NCI-H82 (cell line): Measurements from ENCODE around the gene GATM.
"Not testable (repeated sequence)": the region's sequence is repeated elsewhere in the genome, so short reads cannot be mapped to it uniquely, and the experiment has no call there.

Experiments used
- DNase-seq: peaks from one replicate; lab custom pipeline; 2025; lab: John Stamatoyannopoulos, UW

The GATM gene

DNA sequence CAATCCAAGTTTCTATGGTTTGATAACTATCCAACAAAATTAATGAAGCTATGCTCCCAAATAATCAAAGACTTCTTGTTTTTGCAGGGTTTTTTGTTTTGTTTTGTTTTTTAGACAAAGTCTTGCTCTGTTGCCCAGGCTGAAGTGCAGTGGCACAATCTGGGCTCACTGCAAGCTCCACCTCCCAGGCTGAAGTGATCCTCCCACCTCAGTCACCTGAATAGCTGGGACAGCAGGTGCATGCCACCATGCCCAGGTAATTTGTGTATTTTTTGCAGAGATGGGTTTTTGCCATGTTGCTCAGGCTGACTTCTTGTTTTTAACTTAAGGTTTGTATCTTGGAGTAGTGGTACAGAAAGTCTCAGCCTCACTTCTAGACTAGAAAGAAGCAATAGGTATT lies 11.0 kb upstream of the GATM start:
- no peak for DNase-seq

DNA sequence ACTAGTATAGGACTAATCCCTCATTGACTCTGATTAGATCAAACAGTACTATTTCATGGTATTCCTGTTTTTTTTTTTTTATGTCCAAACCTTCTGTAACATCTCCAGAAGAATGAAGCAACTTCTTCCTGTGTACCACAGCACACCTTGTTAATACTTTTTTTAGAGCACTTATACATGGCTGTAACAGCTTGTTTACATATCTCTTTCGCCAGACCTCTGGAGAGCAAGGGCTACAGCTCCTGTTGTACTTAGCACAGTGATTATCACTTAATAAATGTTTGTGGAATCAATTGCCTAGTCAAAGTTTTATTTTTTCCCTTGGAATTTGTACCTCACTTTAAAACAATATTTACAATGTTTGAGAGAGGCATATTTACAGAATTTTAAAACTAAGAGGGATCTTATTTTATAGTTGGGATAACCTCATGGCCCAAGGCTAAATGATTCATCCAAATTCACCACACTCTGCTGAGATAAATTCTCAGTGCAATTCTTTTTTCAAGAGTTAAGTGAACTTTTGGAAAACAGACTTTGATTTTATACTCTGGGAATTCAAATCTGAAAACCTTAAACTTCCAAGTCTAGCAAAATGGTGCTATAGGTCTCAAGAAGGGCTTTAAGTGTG lies 9.2 kb upstream of the GATM start:
- no peak for DNase-seq

DNA sequence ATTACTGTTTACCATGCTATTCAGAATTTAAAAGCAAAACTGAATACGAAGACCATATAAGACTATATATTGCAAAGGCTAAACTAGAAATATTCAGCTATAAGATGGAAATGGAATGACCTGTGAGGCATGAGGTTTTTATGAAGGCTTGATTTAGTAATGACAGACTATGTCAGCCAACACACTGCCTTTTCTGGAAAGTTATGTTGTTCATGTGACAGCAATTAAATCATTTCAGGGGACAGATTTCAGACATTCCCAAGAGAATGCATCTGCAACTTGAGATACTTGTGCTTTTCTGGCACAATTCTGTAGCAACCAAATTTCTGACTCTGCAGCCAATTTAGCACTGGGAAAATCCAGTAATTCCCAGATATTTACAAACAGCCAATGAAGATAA lies 8.6 kb upstream of the GATM start:
- no peak for DNase-seq

DNA sequence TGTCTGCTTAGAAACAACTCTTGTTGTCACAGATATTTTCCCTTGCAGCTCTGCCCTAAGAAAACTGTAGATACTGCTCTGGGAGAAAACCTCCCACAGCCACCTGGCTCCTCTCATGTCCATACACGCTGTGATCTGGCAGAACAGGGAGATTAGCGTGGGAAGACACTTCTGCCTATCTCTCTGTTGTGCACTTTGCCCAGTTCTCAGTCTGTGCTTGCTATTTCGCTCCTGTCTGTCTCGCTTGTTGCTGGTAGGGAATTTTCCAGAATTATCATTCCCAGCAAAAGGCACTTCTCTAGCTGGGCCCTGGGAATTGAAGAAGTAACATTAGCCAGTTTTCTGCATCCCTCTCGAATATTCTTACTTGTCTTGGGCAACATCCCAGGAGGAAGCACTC lies 8.1 kb upstream of the GATM start:
- DNase-seq = peak; percentile 31

DNA sequence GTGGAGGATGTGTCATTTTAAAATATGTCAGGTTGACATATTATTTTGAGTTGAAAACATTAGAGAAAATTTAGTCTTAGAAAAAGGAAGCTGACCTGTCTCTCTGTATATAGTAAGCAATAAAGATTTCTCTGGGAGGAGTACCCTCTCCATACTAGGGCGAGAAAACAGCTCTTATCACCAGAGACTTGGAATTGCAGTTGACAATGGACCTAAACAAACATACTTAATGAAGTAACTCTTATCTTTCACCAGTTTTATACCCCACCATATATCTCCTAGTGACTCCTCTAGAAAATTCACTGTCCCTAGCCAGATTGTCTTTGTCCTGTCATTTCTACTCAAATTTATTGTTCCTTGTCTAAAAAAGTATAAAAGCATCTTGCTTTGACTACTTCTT lies 7.2 kb upstream of the GATM start:
- no peak for DNase-seq

DNA sequence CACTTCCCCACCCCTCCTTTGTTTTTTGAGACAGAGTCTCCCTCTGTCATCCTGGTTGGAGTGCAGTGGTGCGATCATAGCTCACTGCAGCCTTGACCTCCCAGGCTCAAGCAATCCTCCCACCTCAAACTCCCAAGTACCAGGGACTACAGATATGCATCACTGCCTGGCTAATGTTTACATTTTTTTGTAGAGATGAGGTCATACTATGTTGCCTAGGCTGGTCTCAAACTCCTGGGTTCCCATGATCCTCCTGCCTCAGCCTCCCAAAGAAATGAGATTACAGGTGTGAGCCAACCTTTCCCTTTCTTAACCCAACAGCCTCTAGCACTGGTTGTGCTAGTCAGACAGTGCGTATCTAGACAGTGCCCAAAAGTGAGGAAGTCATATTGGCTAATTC lies 6.4 kb upstream of the GATM start:
- no peak for DNase-seq

DNA sequence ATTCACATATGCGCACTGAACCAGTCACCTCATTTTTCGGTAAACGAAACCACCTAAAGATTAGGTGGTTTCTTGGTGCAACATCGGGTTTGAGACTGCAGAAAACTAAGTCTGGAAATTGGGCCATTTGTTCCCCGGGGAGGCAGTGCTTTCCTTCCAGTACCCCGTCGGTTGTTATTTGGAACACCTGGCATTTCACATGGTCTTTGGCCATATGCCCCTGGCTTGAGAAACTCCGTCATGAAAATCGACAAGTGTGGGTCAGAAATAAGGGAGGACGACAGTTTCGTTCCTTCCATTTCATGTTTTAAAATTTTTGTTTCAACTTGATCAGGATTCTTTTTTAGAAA lies 544 bp upstream of the GATM start:
- DNase-seq = no peak

DNA sequence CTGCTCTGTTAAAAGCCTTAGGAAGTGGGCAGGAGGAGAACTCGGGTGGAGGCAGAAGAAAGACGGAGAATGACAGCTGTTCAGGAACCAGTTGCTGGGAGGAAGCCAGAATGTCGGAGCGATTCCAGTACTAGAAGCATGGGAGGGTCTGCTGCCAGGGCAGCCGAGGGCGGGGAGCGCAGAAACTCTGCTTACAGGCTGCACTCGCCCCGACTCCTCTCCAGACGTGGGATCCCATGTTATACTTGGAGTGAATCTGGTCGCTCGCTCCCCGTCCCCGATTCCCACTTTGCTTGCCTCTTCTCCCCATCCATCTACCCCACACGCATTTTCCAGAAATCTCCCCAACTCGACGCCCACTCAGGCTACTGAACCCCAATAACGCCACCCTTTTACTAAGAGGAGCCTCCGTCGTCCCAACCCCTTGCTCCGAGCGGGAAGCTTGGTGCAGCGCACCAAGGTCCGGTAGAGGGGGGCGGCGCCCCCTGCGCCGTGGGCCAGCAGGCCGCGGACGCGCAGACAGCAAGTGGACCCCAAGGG lies 665 bp downstream of the GATM start:
- DNase-seq = peak; percentile 59

DNA sequence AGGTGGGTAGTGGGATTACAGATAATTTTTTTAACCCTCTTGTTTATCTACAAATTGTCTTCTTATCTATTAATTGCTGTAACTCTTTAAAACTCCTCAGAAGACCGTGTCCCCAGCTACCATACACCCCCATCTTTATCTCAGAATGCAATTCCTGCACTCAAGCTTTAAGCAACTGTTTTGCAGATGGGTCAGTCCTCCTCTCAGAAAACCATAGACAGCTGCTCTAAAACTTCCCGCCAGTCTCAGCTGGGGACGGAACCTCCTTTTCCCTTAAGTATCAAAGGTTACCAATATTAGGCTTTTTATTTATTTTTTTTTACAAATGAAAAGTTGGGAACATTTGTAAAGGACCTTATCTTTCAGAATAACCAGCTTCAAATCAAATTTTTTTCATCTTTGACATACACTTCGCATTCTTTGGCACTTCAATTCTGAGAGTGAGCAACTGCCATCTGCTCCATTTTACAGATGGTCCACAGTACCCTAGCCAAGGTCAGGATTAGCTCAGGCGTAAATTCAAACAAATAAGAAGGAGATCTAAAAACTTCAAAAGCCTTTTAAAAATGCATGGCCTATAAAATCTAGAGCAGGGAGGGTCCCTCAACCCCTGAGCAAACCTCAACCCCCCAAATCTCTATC lies 1.3 kb downstream of the GATM start:
- no peak for DNase-seq

DNA sequence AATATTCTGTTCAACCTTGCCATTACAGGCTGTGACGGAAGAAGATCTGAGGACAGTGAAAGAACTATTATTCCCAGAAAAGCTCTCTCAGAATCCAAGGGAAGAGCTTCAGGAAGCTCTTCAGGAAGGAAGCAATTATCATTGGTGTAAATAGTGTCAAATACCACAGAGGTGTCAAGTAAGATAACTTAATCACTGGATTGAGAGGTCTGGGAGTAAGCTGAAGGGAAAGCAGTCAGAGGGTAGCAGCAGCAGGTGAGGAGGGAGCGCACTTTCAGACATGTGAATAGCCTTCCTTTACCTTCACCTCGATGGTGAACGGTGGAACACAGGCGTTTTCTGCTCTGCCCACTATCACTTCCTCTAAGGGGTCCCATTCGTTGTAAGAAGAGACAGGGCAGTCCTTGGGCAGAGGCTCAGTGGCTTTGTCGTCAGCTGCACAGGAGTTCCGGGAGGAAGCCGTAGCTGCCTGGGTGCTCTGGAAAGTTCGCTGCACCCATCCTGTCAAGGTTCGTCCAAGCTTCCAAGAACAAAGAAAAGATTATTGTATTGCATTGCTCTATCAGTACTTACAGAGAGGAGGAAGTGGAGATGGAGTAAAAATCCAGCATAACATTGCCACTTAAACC lies 1.9 kb downstream of the GATM start:
- no peak for DNase-seq

DNA sequence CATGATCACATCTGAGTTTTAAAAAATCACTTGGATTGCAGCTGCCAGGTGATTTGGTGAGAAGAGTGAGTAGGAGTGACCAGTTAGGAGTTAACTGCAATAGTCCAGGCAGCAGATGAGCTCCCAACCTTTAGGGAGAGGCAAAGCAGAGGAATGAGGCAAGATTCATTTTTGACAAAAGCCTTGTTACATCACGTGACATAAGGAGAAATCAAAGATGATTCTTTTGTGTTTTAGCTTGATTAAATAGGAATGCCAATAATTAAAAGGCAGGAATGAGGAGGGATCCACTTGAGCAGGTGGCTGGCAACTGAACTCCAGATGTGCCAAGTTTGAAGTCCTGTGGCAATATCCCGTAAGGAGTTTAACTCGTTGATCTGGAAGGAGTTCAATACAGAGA lies 2.5 kb downstream of the GATM start:
- no peak for DNase-seq

DNA sequence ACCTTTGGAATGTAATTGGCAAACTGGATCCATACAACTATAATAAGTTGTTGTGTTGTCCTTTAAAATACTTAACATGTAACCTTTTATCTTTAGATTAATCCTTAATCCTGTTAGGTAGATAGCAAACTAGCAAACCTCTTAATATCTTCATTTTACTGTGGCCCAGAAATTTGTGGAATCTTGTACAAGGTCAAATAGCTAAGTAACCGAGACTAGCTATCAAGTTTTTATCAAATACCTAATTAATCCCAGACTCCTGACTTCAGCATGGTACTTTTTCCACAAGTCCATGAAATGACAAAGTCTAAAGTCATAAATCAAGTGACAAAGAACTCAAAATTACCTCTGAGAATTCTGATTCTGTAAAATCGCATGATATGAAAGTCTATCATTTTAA lies 4.4 kb downstream of the GATM start:
- DNase-seq = no peak

DNA sequence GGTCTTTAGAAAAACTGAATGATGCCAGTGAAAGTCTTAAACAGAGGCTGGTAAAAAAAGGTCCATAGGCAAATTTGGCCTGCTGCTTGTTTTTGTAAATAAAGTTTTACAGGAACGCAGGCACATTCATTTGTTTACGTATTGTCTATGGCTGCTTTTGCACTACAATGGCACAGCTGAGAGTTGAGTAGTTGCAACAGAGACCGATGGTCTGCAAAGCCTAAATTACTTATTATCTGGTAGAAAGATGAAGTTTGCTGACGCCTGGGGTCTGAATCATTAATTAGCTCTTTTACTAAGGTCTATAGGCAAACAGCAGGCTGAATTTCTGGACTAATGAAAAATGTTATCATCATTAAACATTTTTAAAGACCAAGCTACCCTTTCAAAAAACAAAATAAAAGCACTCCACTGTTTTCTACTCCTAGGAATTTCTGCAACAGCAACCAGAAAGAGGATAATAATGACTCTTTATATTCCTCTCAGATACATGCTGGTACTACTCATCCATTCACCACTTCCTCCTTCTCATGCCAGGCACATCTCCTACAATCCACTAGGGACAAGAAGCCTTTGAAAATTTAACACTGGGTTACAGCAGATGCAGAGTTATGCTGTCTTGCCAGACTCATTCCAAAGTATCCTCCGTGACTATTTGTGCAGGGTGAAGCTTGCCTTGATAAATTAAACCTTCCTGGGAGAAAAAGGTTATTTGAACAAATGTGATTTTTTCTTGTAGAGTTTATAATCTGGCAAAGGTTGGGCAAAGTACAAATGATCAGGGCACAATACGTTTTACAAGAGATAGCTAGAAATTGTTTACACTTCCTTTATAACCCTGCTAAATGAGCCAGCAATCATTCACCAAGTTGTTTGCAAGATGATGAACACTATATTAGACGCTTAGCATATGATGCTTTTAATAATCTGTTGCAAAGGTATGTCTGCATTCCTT lies 6.0 kb downstream of the GATM start:
- DNase-seq = no peak

DNA sequence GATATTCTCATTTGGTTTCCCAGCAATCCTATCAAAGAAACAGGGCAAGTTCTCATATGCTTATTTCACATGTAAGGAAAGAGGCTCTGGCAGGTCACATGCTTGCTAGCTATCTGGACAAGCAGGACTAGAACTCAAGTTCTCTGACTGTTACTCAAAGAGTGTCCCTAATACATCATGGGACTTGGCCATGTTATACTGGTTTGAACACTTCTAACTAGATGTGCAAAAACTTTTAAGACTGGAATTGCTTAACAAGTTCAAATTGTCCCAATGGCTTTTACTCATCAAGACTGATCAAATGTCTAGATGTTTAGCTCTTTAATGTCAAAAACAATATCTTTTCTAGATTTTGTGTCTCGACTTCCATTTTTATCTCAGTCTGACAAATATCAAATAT lies 6.8 kb downstream of the GATM start:
- DNase-seq = no peak

DNA sequence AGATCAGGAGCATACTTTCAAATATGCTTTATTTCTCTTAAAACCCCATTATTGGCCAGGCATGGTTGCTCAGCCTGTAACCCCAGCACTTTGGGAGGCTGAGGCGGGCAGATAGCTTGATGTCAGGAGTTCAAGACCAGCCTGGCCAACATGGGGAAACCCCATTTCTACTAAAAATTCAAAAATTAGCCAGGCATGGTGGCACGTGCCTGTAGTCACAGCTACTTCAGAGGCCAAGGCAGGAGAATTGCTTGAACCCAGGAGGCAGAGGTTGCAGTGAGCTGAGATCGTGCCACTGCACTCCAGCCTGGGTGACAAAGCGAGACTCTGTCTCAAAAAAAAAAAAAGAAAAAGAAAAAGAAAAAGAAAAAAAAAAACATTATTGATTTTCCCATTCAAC lies 8.3 kb downstream of the GATM start:
- not testable (repeated sequence) for DNase-seq

DNA sequence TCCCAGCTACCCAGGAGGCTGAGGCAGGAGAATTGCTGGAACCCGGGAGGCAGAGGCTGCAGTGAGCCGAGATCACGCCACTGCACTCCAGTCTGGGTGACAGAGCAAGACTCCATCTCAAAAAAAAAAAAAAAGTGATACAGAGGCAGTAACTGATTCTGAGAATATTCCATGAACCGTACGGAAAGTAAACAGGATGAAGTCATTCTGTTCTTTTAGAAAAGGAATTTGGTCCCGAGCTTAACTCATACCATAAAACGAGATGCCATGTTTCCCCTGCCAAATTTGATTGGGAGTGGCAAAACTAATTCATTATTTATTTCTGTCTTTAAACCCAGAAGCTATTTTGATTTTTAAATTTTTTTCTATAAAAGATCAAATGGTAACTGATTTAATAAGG lies 11.1 kb downstream of the GATM start:
- DNase-seq = not testable (repeated sequence)

DNA sequence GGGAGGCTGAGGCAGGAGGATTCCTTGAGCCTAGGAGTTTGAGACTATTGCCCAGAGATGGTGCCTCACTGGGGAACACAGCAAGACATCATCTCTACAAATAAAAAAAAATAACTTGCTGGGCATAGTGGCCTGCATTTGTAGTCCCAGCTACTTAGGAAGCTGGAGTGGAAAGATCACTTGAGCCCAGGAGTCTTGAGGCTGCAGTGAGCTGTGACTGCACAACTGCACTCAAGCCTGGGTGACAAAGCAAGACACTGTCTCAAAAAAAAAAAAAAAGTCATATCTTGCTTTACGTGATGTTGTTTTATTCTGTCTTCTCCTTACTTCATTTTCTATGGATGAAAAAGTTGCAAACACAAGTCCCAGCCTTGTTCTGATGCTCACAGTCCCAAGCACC lies 14.1 kb downstream of the GATM start:
- no peak for DNase-seq

DNA sequence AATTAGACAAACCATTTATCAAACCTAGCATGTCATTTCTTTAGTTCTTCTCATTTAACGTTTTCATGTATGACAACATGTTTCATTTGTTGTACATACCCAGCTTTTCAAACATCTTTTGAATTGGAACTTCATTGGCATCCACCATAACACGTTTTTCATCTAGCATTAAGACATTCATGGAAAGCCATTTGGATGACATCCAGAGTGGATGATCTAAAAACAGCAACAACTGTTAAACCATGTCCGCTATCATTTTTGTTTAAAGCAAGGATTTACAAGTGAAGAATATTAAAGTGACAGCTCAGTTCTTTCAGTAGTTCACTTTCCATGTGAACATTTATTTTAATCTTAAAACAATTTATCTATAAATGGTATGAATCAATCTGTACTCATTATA lies 14.5 kb downstream of the GATM start:
- DNase-seq = no peak

DNA sequence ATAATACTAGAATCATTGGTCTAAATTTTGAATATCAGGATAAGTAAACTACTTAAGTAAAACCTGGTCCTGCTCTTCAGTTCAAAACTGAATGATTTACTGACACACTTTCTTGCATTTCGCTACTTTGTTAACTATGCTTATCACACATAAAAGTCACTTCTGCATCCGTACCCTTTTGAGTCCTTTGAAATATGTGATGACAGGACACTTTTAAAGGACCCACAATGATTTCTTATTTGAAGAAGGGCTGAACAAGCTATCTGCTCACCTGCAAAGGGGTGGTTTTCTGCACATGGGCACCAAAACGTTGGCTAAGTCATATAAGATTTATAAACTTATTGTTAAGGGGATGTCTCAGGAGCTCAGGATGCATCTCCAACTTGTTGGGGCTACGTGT lies 15.0 kb downstream of the GATM start:
- no peak for DNase-seq

DNA sequence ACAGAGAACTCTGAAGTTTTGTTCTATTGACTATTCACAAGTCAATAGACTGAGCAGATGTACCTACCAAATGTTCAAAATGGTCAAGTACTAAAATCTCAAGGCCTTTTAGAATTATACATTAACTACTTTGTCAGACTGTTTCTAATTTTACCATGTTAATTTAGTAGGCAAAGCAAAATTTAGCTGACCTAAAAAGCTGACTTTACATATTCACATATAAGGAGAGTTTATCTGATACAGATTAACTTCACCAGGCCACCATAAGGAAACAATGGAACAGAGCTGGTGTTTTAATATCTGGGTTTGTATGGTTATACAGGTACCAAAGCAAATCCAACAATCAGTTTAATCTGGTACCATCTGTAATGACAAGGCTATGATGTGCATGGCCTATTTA lies 15.9 kb downstream of the GATM start:
- no peak for DNase-seq

DNA sequence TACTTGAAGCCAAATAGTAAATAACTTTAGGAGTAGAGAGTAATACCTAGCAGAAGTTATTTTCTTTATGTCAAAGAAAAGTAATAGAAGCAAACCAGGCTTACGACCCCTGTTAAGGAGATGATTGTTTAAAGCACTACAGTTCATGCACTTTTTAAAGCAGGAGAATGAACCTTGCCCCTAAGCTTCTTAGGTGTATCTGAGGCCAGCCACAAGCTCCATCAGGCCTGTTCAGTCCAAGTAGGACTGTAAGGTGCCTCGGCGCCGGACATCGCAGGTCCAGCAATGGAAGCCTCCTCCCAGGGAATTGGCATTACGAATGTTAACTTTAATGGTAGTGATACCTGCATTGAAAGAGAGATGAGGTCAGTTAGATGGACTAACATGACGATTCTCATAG lies 16.5 kb downstream of the GATM start:
- no peak for DNase-seq

DNA sequence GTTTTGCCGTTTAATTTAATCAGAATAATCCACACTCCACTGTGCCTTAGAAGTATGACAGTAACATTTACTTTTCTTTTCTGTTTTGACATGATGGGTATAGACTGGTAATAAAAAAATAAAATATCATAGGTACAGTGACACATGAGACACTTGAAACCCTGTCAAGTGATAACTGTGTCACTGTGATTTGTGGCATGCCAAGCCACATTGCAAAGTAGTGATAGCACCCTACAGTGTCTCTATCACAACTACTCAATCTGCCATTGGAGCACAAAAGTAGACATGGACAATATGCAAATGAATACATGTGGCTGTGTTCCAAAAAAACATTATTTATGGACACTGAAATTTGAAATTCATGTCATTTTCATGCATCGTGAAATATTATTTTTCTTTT lies 22.5 kb downstream of the GATM start:
- no peak for DNase-seq

DNA sequence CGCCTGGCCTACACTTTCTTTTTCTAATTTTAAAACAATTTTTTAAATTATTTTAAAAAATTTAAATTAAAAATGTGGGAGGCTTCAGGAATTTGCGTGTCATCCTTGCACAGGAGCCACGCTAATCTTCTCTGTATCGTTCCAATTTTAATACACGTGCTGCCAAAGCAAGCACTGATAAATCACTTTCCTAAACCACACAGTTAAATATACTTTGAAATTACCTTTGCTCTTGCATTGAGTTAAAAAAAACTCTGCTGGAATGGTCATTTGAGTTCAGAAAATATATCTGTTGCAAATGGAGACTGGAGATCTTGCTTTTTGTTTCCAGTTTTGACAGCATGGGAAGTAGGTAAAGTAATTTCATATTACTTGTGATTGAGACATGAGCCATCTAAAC lies 23.6 kb downstream of the GATM start:
- DNase-seq = no peak
